Mesenchymal stem cell (in vitro differentiated cells and primary cell): ENCODE measurements around the gene RNF138.
"Not testable (repeated sequence)": the region's sequence is repeated elsewhere in the genome, so short reads cannot be mapped to it uniquely, and the experiment has no call there.

Experiments used
- DNase-seq: peaks from one replicate; pipeline ENCODE4 v3.0.0-alpha.2; 2013
- H2AFZ ChIP-seq: one replicate; pipeline ENCODE4 v1.6.1; 2013; ENCODE audit warnings: low read depth, mild to moderate bottlenecking, control low read depth, inconsistent platforms, low read length, moderate library complexity
- H2AK5ac ChIP-seq: 2 replicates; pipeline ENCODE4 v1.6.1; 2013; ENCODE audit warnings: low read length, moderate library complexity, mild to moderate bottlenecking, inconsistent platforms; ENCODE audit not compliant: severe bottlenecking
- H2BK120ac ChIP-seq: one replicate; pipeline ENCODE4 v1.6.1; 2013; ENCODE audit warnings: low read depth, mild to moderate bottlenecking, inconsistent platforms, low read length, moderate library complexity
- H2BK12ac ChIP-seq, 2 experiments: one replicate each; pipeline ENCODE4 v1.6.1; 2013; ENCODE audit warnings: inconsistent platforms in 2 of 2, low read length in 2 of 2, mild to moderate bottlenecking in 2 of 2, moderate library complexity in 2 of 2, control low read depth in 1 of 2
- H2BK15ac ChIP-seq: one replicate; pipeline ENCODE4 v1.6.1; 2013; ENCODE audit warnings: mild to moderate bottlenecking, low read depth, inconsistent platforms; ENCODE audit not compliant: poor library complexity, severe bottlenecking
- H2BK5ac ChIP-seq: 2 replicates; pipeline ENCODE4 v1.6.1; 2013; ENCODE audit warnings: low read depth, mild to moderate bottlenecking, low read length, control low read depth, inconsistent platforms; ENCODE audit not compliant: poor library complexity, severe bottlenecking
- H3K14ac ChIP-seq, 2 experiments: one replicate each; pipeline ENCODE4 v1.6.1; 2013; ENCODE audit warnings: inconsistent platforms in 2 of 2, low read length in 2 of 2, control low read depth in 1 of 2, mild to moderate bottlenecking in 1 of 2, moderate library complexity in 1 of 2
- H3K18ac ChIP-seq, 2 experiments: one replicate each; pipeline ENCODE4 v1.6.1; 2013; ENCODE audit warnings: inconsistent platforms in 2 of 2, low read length in 2 of 2, control low read depth in 1 of 2, low read depth in 1 of 2, mild to moderate bottlenecking in 1 of 2
- H3K23ac ChIP-seq, 2 experiments: one replicate each; pipeline ENCODE4 v1.6.1; 2013; ENCODE audit warnings: inconsistent platforms in 2 of 2, low read length in 2 of 2, mild to moderate bottlenecking in 2 of 2, moderate library complexity in 2 of 2, control low read depth in 1 of 2
- H3K27ac ChIP-seq: 2 replicates; pipeline ENCODE4 v1.5.1; 2013; ENCODE audit warnings: mild to moderate bottlenecking, moderate library complexity, low read length, control low read depth, inconsistent platforms; ENCODE audit not compliant: poor library complexity, severe bottlenecking
- H3K27me3 ChIP-seq, 2 experiments: 2 replicates each; pipeline versions ENCODE4 v1.6.1 to v1.7.0; 2013; ENCODE audit warnings: low read length in 2 of 2, mild to moderate bottlenecking in 2 of 2, moderate library complexity in 2 of 2, control low read depth in 1 of 2, inconsistent platforms in 1 of 2; ENCODE audit not compliant: control insufficient read depth in 1 of 2, insufficient read depth in 1 of 2
- H3K36me3 ChIP-seq, 2 experiments: 2 replicates each; pipeline versions ENCODE4 v1.6.1 to v1.7.0; 2013; ENCODE audit warnings: low read length in 2 of 2, control low read depth in 1 of 2, inconsistent platforms in 1 of 2, low read depth in 1 of 2, mild to moderate bottlenecking in 1 of 2; ENCODE audit not compliant: insufficient read depth in 2 of 2, control insufficient read depth in 1 of 2
- H3K4ac ChIP-seq, 2 experiments: one replicate each; pipeline ENCODE4 v1.6.1; 2013; ENCODE audit warnings: inconsistent platforms in 2 of 2, low read length in 2 of 2, mild to moderate bottlenecking in 2 of 2, moderate library complexity in 2 of 2, control low read depth in 1 of 2, low read depth in 1 of 2
- H3K4me1 ChIP-seq: 2 replicates; pipeline ENCODE4 v1.6.1; 2013; ENCODE audit warnings: low read depth, low read length, control low read depth; ENCODE audit not compliant: control insufficient read depth, insufficient read depth
- H3K4me2 ChIP-seq: 2 replicates; pipeline ENCODE4 v1.6.1; 2013; ENCODE audit warnings: low read length, mild to moderate bottlenecking, inconsistent platforms; ENCODE audit not compliant: poor library complexity, severe bottlenecking
- H3K4me3 ChIP-seq, 2 experiments: 2 replicates each; pipeline versions ENCODE4 v1.5.1 to v1.7.0; 2013; ENCODE audit warnings: low read length in 2 of 2, mild to moderate bottlenecking in 2 of 2, control low read depth in 1 of 2, low read depth in 1 of 2; ENCODE audit not compliant: insufficient read depth in 1 of 2
- H3K79me1 ChIP-seq: replicated peaks from 2 replicates; pipeline ENCODE4 v1.6.1; 2013; ENCODE audit warnings: mild to moderate bottlenecking, control low read depth, low read length, inconsistent platforms; ENCODE audit not compliant: poor library complexity, severe bottlenecking
- H3K9ac ChIP-seq: 2 replicates; pipeline ENCODE4 v1.7.0; 2013; ENCODE audit warnings: mild to moderate bottlenecking, low read length, moderate library complexity
- H3K9me3 ChIP-seq: 2 replicates; pipeline ENCODE4 v1.7.0; 2013; ENCODE audit warnings: mild to moderate bottlenecking, low read length; ENCODE audit not compliant: control insufficient read depth
- H4K8ac ChIP-seq: one replicate; pipeline ENCODE4 v1.6.1; 2013; ENCODE audit warnings: inconsistent platforms, mild to moderate bottlenecking, low read length, moderate library complexity
- H4K91ac ChIP-seq: one replicate; pipeline ENCODE4 v1.6.1; 2013; ENCODE audit warnings: mild to moderate bottlenecking, low read length, inconsistent platforms
- WGBS: methylation state at CpG from one replicate; pipeline ENCODE4 v1.1.7; 2013; ENCODE audit warnings: mixed read lengths; 5-methylcytosine and 5-hydroxymethylcytosine counted together

RNF138 gene

GRCh38 chr18:32081881-32082280 is 9.8 kb upstream of the RNF138 start:
- Histone ChIP-seq H3K36me3 (no peaks in the 10 kb centered on the region), H2AFZ (no peak overlapping the region), H2BK12ac (no peak overlapping the region), H3K4me2 (no peak overlapping the region), H3K9me3 (no peaks in the 10 kb centered on the region), H3K4me1 (no peaks in the 10 kb centered on the region), H3K27me3 (no peaks in the 10 kb centered on the region), H3K18ac (no peak overlapping the region), H3K4ac (no peak overlapping the region), H2BK15ac (no peak overlapping the region), H3K9ac (no peak overlapping the region), H2BK120ac (no peak overlapping the region), H3K27ac (no peak overlapping the region), H2BK5ac (no peak overlapping the region), H4K91ac (no peak overlapping the region), H3K4me3 (no peak overlapping the region), H2AK5ac (no peak overlapping the region), H3K79me1 (no peaks in the 10 kb centered on the region), H3K23ac (no peak overlapping the region), H3K14ac (no peak overlapping the region), H4K8ac (no peak overlapping the region)
- 60% methylated on average over 1 of the region's 1 CpG for WGBS
- DNase-seq: no peak

GRCh38 chr18:32083781-32084180 is 7.9 kb upstream of the RNF138 start:
- no peak for DNase-seq
- H2BK5ac ChIP-seq: no peak overlapping the region
- 91% methylated on average over 8 of the region's 8 CpGs for whole genome bisulfite sequencing
- no peak overlapping the region for H3K4ac ChIP-seq
- H3K79me1 ChIP-seq: no peaks in the 10 kb centered on the region
- no peaks in the 10 kb centered on the region for H3K9me3 ChIP-seq
- no peaks in the 10 kb centered on the region for H3K36me3 ChIP-seq
- H4K91ac ChIP-seq: no peak overlapping the region
- no peak overlapping the region for H3K14ac ChIP-seq
- no peaks in the 10 kb centered on the region for H3K27me3 ChIP-seq
- H2AK5ac ChIP-seq: no peak overlapping the region
- H3K4me2 ChIP-seq: no peak overlapping the region
- H3K27ac ChIP-seq: no peak overlapping the region
- no peak overlapping the region for H3K18ac ChIP-seq
- H3K4me1 ChIP-seq: no peaks in the 10 kb centered on the region
- no peak overlapping the region for H2BK120ac ChIP-seq
- no peak overlapping the region for H2BK12ac ChIP-seq
- H3K4me3 ChIP-seq: no peak overlapping the region
- no peak overlapping the region for H3K23ac ChIP-seq
- H3K9ac ChIP-seq: no peak overlapping the region
- no peak overlapping the region for H2BK15ac ChIP-seq
- H4K8ac ChIP-seq: no peak overlapping the region
- no peak overlapping the region for H2AFZ ChIP-seq

GRCh38 chr18:32086881-32087280 is 4.8 kb upstream of the RNF138 start:
- no peaks in the 10 kb centered on the region for H3K36me3 ChIP-seq
- no peaks in the 10 kb centered on the region for H3K79me1 ChIP-seq
- H3K9me3 ChIP-seq: no peaks in the 10 kb centered on the region
- no peak overlapping the region for H3K4me3 ChIP-seq
- no peak overlapping the region for H2AFZ ChIP-seq
- WGBS: 89% methylated on average over 6 of the region's 6 CpGs
- no peak overlapping the region for H3K23ac ChIP-seq
- H3K27me3 ChIP-seq: no peaks in the 10 kb centered on the region
- H3K4ac ChIP-seq: no peak overlapping the region
- no peak overlapping the region for H3K4me2 ChIP-seq
- no peak overlapping the region for H3K27ac ChIP-seq
- no peaks in the 10 kb centered on the region for H3K4me1 ChIP-seq
- no peak overlapping the region for H2BK5ac ChIP-seq
- DNase-seq: no peak
- no peak overlapping the region for H3K14ac ChIP-seq
- no peak overlapping the region for H3K18ac ChIP-seq
- H4K91ac ChIP-seq: no peak overlapping the region
- H2BK15ac ChIP-seq: no peak overlapping the region
- H2BK120ac ChIP-seq: no peak overlapping the region
- H2AK5ac ChIP-seq: no peak overlapping the region
- H2BK12ac ChIP-seq: no peak overlapping the region
- H4K8ac ChIP-seq: no peak overlapping the region
- H3K9ac ChIP-seq: no peak overlapping the region

GRCh38 chr18:32090831-32091230 is 843 bp upstream of the RNF138 start:
- H2BK12ac ChIP-seq, H3K4me3 ChIP-seq, H3K79me1 ChIP-seq, H3K9me3 ChIP-seq, H3K4me2 ChIP-seq, H4K91ac ChIP-seq, H2BK120ac ChIP-seq, H3K23ac ChIP-seq, H3K27ac ChIP-seq, H2BK15ac ChIP-seq, H2AK5ac ChIP-seq, H3K4ac ChIP-seq, H3K14ac ChIP-seq, H3K36me3 ChIP-seq, H2BK5ac ChIP-seq, H3K27me3 ChIP-seq, H3K18ac ChIP-seq, DNase-seq, H4K8ac ChIP-seq, H3K4me1 ChIP-seq, H3K9ac ChIP-seq, H2AFZ ChIP-seq: not testable (repeated sequence)
- 96% methylated on average over 16 of the region's 16 CpGs for WGBS
